OCI-LY7 (cell line): Measurements from ENCODE around the gene HIVEP3. TPM values are rescaled to one million over a fixed set of nuclear protein-coding genes. Genes with fewer than 3 reads are reported as not detected.

Source experiments
- BruUV-seq: library from RNA; stranded (reverse); fragments of 400-500 nt; replicated peaks from 2 replicates; lab custom pipeline; 2021; lab: Mats Ljungman, UMichigan
- CTCF ChIA-PET: fragments of 300-600 bp; sonication (Branson Sonifier 250); formaldehyde crosslinking; loops from one replicate; lab custom pipeline; 2022; ENCODE audit warnings: antibody characterized with exemption; ENCODE audit not compliant: unreplicated experiment; lab: Charles Lee
- POLR2A ChIA-PET: fragments of 300-600 bp; sonication (Branson Sonifier 250); formaldehyde crosslinking; loops from one replicate; lab custom pipeline; 2022; ENCODE audit warnings: antibody characterized with exemption; lab: Charles Lee
- DNase-seq: peaks from one replicate; pipeline ENCODE4 v3.0.0-alpha.2; 2015; ENCODE audit warnings: low spot score
- H2AFZ ChIP-seq: fragments of 200-600 bp; sonication (generic), shearing (Covaris generic); 2 replicates; pipeline ENCODE4 v1.6.1; 2014; ENCODE audit warnings: mild to moderate bottlenecking, antibody characterized with exemption, low read length, moderate library complexity
- H3K27ac ChIP-seq: fragments of 200-600 bp; sonication (generic); 2 replicates; pipeline ENCODE4 v1.5.1; 2014; ENCODE audit warnings: mixed run types, low read depth, mild to moderate bottlenecking, moderate library complexity, low read length, inconsistent platforms; ENCODE audit not compliant: poor library complexity, severe bottlenecking
- H3K36me3 ChIP-seq: fragments of 200-600 bp; sonication (generic); 2 replicates; pipeline ENCODE4 v1.6.1; 2014; ENCODE audit warnings: mild to moderate bottlenecking, antibody characterized with exemption, low read length, moderate library complexity, mixed read lengths; ENCODE audit not compliant: insufficient read depth
- H3K4me1 ChIP-seq: fragments of 200-600 bp; sonication (generic); 2 replicates; pipeline ENCODE4 v1.5.1; 2014; ENCODE audit warnings: mild to moderate bottlenecking, low read length; ENCODE audit not compliant: insufficient read depth, poor library complexity, severe bottlenecking
- H3K4me2 ChIP-seq: fragments of 200-600 bp; sonication (generic); 2 replicates; pipeline ENCODE4 v1.6.1; 2014; ENCODE audit warnings: mild to moderate bottlenecking, low read length
- H3K4me3 ChIP-seq: fragments of 200-600 bp; sonication (generic); 2 replicates; pipeline ENCODE4 v1.5.1; 2014; ENCODE audit warnings: mild to moderate bottlenecking, low read depth, low read length; ENCODE audit not compliant: poor library complexity, severe bottlenecking
- H3K79me2 ChIP-seq: fragments of 200-600 bp; sonication (generic); 2 replicates; pipeline ENCODE4 v1.6.1; 2016; ENCODE audit warnings: low read depth, mild to moderate bottlenecking, low read length, moderate library complexity, mixed read lengths; ENCODE audit not compliant: insufficient read depth
- H3K9me2 ChIP-seq: fragments of 200-600 bp; sonication (generic); 2 replicates; pipeline ENCODE4 v1.6.1; 2016; ENCODE audit warnings: mild to moderate bottlenecking, low read length, mixed read lengths; ENCODE audit not compliant: insufficient read depth
- H3K9me3 ChIP-seq: fragments of 200-600 bp; sonication (generic); 2 replicates; pipeline ENCODE4 v1.6.1; 2014; ENCODE audit warnings: mild to moderate bottlenecking, mixed run types, low read length, mixed read lengths
- H4K20me1 ChIP-seq: fragments of 200-600 bp; sonication (generic); 2 replicates; pipeline ENCODE4 v1.6.1; 2014; ENCODE audit warnings: mild to moderate bottlenecking, antibody characterized with exemption, low read length, moderate library complexity, mixed read lengths; ENCODE audit not compliant: insufficient read depth
- EZH2phosphoT487 ChIP-seq: fragments of 200-600 bp; sonication (generic); IDR thresholded peaks from 2 replicates; pipeline ENCODE4 v1.6.1; 2018; ENCODE audit warnings: low read depth, borderline replicate concordance, mild to moderate bottlenecking, mixed run types, antibody characterized with exemption, low read length, moderate library complexity, mixed read lengths
- intact Hi-C: fragments of 100-400 bp; cut with micrococcal nuclease; formaldehyde crosslinking; loops from one replicate; pipeline ENCODE4 v1.10.0; 2022; ENCODE audit not compliant: unreplicated experiment
- total RNA-seq, 2 experiments: library from RNA; depleted of rRNA in 1 of 2; stranded (reverse); fragments of >200 nt in 1 of 2; shearing (Covaris generic) in 1 of 2; gene quantifications; 2 replicates each; pipeline ENCODE4 v1.2.3, GENCODE V29; 2014 to 2022
- TF ChIP-seq, protein P1 (sequence below): fragments of 200-600 bp; sonication (generic); conservative IDR thresholded peaks from 2 replicates; pipeline ENCODE4 v1.5.1; 2014; ENCODE audit warnings: mild to moderate bottlenecking, antibody characterized with exemption, low read length, moderate library complexity, mixed read lengths

The HIVEP3 gene
- total RNA-seq, 2 experiments from 2014 or later = 0.53 to 0.60 TPM

DNA sequence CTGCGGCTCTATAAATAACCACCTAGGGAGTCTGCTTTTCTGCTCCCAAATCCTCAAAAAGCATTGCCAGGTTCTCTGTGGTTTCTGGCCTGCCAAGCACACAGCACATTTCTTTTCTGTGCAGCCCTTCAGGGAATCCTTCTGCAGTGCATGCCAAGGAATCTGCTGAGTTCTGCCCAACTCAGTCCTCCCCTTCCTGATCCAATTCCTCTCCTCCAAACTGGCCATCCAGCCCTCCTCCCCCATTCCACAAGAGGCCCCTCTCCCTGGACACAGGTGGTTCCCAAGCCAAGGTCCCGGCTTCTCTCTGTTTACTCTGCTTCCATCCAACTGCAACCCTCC, 61.8 kb downstream of the HIVEP3 start:
- no TSS peak for BruUV-seq
- ChIA-PET CTCF (no interaction called here), POLR2A (no interaction called here)
- no peak for DNase-seq
- Histone ChIP-seq H3K79me2 (no peaks in the 10 kb centered on the region), H3K9me2 (no peaks in the 10 kb centered on the region), H3K4me3 (no peak overlapping the region), H4K20me1 (no peaks in the 10 kb centered on the region), H3K4me2 (no peak overlapping the region), H2AFZ (no peak overlapping the region), H3K4me1 (no peaks in the 10 kb centered on the region), H3K9me3 (no peaks in the 10 kb centered on the region), H3K36me3 (no peaks in the 10 kb centered on the region), H3K27ac (no peak overlapping the region)
- TF ChIP-seq, protein P1, sequence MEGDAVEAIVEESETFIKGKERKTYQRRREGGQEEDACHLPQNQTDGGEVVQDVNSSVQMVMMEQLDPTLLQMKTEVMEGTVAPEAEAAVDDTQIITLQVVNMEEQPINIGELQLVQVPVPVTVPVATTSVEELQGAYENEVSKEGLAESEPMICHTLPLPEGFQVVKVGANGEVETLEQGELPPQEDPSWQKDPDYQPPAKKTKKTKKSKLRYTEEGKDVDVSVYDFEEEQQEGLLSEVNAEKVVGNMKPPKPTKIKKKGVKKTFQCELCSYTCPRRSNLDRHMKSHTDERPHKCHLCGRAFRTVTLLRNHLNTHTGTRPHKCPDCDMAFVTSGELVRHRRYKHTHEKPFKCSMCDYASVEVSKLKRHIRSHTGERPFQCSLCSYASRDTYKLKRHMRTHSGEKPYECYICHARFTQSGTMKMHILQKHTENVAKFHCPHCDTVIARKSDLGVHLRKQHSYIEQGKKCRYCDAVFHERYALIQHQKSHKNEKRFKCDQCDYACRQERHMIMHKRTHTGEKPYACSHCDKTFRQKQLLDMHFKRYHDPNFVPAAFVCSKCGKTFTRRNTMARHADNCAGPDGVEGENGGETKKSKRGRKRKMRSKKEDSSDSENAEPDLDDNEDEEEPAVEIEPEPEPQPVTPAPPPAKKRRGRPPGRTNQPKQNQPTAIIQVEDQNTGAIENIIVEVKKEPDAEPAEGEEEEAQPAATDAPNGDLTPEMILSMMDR = no peak
- TF ChIP-seq EZH2phosphoT487 = no peak
- intact Hi-C loops = no loop called here

DNA sequence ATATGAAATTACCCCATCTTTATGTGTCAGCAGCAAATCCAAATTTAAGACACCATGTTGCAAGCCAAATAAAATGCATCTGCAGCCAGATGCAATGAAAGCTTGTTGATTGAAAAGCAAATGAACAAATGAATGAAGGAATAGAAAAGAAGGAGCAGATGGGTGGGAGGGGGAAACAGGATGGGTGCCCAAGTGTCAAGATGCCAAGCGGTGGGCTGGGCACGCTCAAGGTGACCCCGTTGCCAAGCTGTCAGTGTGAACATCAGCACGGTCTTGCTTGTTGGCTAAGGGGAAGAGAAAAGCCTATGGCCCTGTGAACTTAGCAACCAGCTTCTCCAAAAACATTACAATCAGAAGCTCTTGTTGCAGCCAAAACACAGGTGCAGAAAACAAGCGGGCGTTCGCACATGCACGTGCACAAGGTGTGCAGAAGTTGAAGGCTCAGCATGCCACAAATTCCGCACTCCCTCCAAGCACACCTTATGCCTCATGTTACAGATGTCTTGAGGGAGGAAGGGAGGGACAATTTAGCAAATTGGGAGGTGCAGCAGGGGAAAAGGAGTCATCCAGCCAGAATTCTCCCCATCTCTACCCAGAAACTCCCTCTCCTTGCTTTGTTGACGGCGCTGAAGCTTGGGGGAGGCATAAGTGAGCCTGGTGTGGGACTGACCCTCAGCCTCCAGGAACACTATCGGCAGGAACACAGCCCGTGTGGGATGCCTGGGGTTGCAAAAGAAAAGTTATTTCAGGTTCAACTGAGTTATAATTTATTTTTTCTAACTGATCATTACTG, 62.4 kb downstream of the HIVEP3 start:
- no peaks in the 10 kb centered on the region for H3K9me2 ChIP-seq
- CTCF ChIA-PET = no interaction called here

DNA sequence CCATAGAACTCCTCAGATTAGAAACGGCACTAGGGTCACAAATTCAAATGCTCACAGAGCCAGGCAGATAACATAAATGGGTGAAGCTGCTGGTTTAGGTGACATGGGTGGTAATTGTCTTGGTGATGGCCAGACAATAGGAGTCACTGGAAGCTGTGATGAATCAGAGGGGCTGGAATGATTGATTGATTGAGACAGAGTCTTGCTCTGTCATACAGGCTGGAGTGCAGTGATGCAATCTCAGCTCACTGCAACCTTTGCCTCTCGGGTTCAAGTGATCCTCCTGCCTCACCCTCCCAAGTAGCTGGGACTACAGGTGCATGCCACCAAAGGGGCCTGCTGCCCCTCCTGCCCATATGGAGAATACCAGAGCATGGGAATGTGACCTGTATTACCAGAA, 63.0 kb downstream of the HIVEP3 start:
- Histone ChIP-seq H3K27ac (no peak overlapping the region), H3K4me1 (no peaks in the 10 kb centered on the region), H3K4me3 (no peak overlapping the region), H3K36me3 (no peaks in the 10 kb centered on the region), H3K9me2 (no peaks in the 10 kb centered on the region), H2AFZ (no peak overlapping the region), H3K9me3 (no peaks in the 10 kb centered on the region), H3K4me2 (no peak overlapping the region), H4K20me1 (no peaks in the 10 kb centered on the region), H3K79me2 (no peaks in the 10 kb centered on the region)
- CTCF ChIA-PET = no interaction called here
- BruUV-seq = no TSS peak
- POLR2A ChIA-PET = no interaction called here
- intact Hi-C loops = no loop called here
- no peak for DNase-seq
- TF ChIP-seq EZH2phosphoT487 = no peak
- TF ChIP-seq, protein P1 = no peak

More for the DNA sequence above, 62.4 kb downstream of the HIVEP3 start:
- H3K36me3 ChIP-seq = no peaks in the 10 kb centered on the region
- BruUV-seq = no TSS peak
- H3K4me2 ChIP-seq = no peak overlapping the region
- intact Hi-C loops = no loop called here
- POLR2A ChIA-PET = no interaction called here
- DNase-seq = no peak
- TF ChIP-seq, protein P1 = no peak
- no peak for TF ChIP-seq EZH2phosphoT487
- H3K4me3 ChIP-seq = no peak overlapping the region
- no peaks in the 10 kb centered on the region for H4K20me1 ChIP-seq
- no peaks in the 10 kb centered on the region for H3K9me3 ChIP-seq
- no peak overlapping the region for H3K27ac ChIP-seq
- no peak overlapping the region for H2AFZ ChIP-seq
- H3K4me1 ChIP-seq = no peaks in the 10 kb centered on the region
- no peaks in the 10 kb centered on the region for H3K79me2 ChIP-seq
